ENCODE measurements around the gene SNCAIP. TPM values are rescaled to one million over a fixed set of nuclear protein-coding genes. Genes with fewer than 3 reads are reported as not detected.

Gene SNCAIP
- total RNA-seq, 1 donor from 2014 or later: 6.7 TPM

- H3K27ac Mint-ChIP-seq (ENCODE audit: unreplicated experiment): no peak overlapping the region
- DNase-seq: no peak
- TF ChIP-seq, protein P1, sequence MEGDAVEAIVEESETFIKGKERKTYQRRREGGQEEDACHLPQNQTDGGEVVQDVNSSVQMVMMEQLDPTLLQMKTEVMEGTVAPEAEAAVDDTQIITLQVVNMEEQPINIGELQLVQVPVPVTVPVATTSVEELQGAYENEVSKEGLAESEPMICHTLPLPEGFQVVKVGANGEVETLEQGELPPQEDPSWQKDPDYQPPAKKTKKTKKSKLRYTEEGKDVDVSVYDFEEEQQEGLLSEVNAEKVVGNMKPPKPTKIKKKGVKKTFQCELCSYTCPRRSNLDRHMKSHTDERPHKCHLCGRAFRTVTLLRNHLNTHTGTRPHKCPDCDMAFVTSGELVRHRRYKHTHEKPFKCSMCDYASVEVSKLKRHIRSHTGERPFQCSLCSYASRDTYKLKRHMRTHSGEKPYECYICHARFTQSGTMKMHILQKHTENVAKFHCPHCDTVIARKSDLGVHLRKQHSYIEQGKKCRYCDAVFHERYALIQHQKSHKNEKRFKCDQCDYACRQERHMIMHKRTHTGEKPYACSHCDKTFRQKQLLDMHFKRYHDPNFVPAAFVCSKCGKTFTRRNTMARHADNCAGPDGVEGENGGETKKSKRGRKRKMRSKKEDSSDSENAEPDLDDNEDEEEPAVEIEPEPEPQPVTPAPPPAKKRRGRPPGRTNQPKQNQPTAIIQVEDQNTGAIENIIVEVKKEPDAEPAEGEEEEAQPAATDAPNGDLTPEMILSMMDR (IDR thresholded peaks at IDR 0.05; ENCODE audit: partially characterized antibody, unreplicated experiment): no peak
- H3K9me3 Mint-ChIP-seq (ENCODE audit: unreplicated experiment): peaks cover 2% of the 10 kb centered on the region
- no peaks in the 10 kb centered on the region for H3K36me3 Mint-ChIP-seq (ENCODE audit: unreplicated experiment)
- H3K4me3 Mint-ChIP-seq (ENCODE audit: unreplicated experiment): no peak overlapping the region
- H3K27me3 Mint-ChIP-seq (ENCODE audit: unreplicated experiment): no peaks in the 10 kb centered on the region
- peaks cover 16% of the 10 kb centered on the region for H3K4me1 Mint-ChIP-seq (ENCODE audit: low read depth, unreplicated experiment)
Observed at GRCh38 chr5:122434205-122434970, 122.4 kb downstream of the SNCAIP start.

DNA sequence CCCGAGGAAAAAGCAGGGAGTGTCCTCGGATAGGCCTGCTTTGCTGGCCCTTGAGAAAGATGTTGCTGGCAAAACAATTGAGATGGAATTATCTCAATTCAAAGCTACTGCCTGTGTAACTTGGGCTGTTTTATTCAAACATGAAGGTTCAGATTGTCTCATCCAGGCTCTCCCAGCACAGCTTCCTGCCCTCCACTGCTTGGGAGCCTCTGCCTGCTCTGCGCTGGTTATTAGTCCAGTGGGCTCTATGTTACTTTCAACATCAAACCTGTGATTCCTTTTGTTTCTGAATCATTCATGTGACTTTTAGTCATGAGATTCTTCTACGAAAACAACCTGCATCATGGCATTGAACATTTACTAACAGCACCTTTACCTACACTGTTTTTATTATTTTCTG lies 123.2 kb downstream of the SNCAIP start:
- Mint-ChIP-seq H3K36me3 (ENCODE audit: unreplicated experiment) (no peaks in the 10 kb centered on the region), H3K9me3 (ENCODE audit: unreplicated experiment) (peaks cover 2% of the 10 kb centered on the region), H3K27me3 (ENCODE audit: unreplicated experiment) (no peaks in the 10 kb centered on the region), H3K27ac (ENCODE audit: unreplicated experiment) (no peak overlapping the region), H3K4me1 (ENCODE audit: low read depth, unreplicated experiment) (peaks cover 16% of the 10 kb centered on the region), H3K4me3 (ENCODE audit: unreplicated experiment) (no peak overlapping the region)
- DNase-seq: no peak
- TF ChIP-seq, protein P1 (IDR thresholded peaks at IDR 0.05; ENCODE audit: partially characterized antibody, unreplicated experiment): no peak

- no peak for DNase-seq
- Mint-ChIP-seq H3K27ac (ENCODE audit: unreplicated experiment) (no peak overlapping the region), H3K36me3 (ENCODE audit: unreplicated experiment) (no peaks in the 10 kb centered on the region), H3K27me3 (ENCODE audit: unreplicated experiment) (no peaks in the 10 kb centered on the region), H3K4me3 (ENCODE audit: unreplicated experiment) (no peak overlapping the region), H3K4me1 (ENCODE audit: low read depth, unreplicated experiment) (peaks cover 16% of the 10 kb centered on the region), H3K9me3 (ENCODE audit: unreplicated experiment) (peaks cover 2% of the 10 kb centered on the region)
- TF ChIP-seq, protein P1 (IDR thresholded peaks at IDR 0.05; ENCODE audit: partially characterized antibody, unreplicated experiment): no peak
Observed at GRCh38 chr5:122435761-122436160, 123.7 kb downstream of the SNCAIP start.

DNA sequence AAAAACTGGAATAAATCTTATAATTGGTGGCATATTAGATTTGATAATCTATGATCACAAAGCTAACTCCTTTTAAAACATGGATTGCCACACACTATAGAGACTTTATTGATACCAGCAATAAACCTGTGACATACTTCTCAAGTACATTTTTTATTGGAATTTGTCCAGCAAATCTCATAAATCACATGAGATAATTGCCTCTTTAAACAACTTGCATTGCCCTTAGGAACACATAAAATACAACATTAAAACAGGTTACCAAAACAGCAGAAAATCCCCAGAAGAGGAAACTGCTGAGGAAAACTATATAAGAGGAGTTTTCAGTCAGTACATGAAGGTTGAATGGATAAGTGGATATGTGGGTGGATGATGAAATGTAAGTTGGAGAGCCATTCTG lies 124.6 kb downstream of the SNCAIP start:
- H3K36me3 Mint-ChIP-seq (ENCODE audit: unreplicated experiment): no peaks in the 10 kb centered on the region
- H3K27ac Mint-ChIP-seq (ENCODE audit: unreplicated experiment): no peak overlapping the region
- H3K4me3 Mint-ChIP-seq (ENCODE audit: unreplicated experiment): no peak overlapping the region
- H3K27me3 Mint-ChIP-seq (ENCODE audit: unreplicated experiment): no peaks in the 10 kb centered on the region
- TF ChIP-seq, protein P1 (IDR thresholded peaks at IDR 0.05; ENCODE audit: partially characterized antibody, unreplicated experiment): no peak
- H3K9me3 Mint-ChIP-seq (ENCODE audit: unreplicated experiment): peaks cover 2% of the 10 kb centered on the region
- no peak for DNase-seq
- peaks cover 16% of the 10 kb centered on the region for H3K4me1 Mint-ChIP-seq (ENCODE audit: low read depth, unreplicated experiment)

DNA sequence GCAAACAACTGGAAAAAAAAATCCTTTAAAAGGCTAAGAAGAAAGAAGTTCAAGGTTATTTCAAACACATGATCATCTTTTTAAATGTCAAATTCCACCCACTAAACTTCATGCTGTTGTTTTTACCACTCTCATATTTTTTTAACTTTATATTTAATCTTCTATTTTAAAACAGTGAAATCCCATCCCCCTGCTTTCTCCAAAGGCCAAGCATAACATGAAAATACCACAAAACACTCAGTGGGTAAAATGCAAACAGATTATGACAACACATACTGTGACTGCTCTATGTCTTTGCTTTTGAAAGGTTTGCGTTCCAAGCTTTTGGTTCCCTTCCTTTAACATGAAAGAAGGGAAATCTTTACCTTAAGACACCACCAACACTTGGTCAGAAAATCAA lies 127.6 kb downstream of the SNCAIP start:
- TF ChIP-seq, protein P1 (IDR thresholded peaks at IDR 0.05; ENCODE audit: partially characterized antibody, unreplicated experiment): no peak
- no peaks in the 10 kb centered on the region for H3K36me3 Mint-ChIP-seq (ENCODE audit: unreplicated experiment)

More for the DNA sequence above, 127.6 kb downstream of the SNCAIP start:
- DNase-seq: no peak
- H3K4me3 Mint-ChIP-seq (ENCODE audit: unreplicated experiment): no peak overlapping the region
- peaks cover 2% of the 10 kb centered on the region for H3K9me3 Mint-ChIP-seq (ENCODE audit: unreplicated experiment)
- H3K27me3 Mint-ChIP-seq (ENCODE audit: unreplicated experiment): no peaks in the 10 kb centered on the region
- H3K27ac Mint-ChIP-seq (ENCODE audit: unreplicated experiment): no peak overlapping the region
- H3K4me1 Mint-ChIP-seq (ENCODE audit: low read depth, unreplicated experiment): peaks cover 13% of the 10 kb centered on the region

All from glutamatergic neuron (in vitro differentiated cells).